ENCODE measurements around the gene C2orf92. TPM values are rescaled to one million over a fixed set of nuclear protein-coding genes. Genes with fewer than 3 reads are reported as not detected.

The C2orf92 gene
- total RNA-seq, 1 experiment from 2014 or later, result 10.2 TPM

GRCh38 chr2:97724501-97724900 is 55.0 kb downstream of the C2orf92 start:
- H3K27me3 Mint-ChIP-seq (ENCODE audit: insufficient read depth, unreplicated experiment), result no peaks in the 10 kb centered on the region
- intact Hi-C loops (cut with micrococcal nuclease; ENCODE audit: unreplicated experiment), result no loop called here
- Histone ChIP-seq H3K36me3 (ENCODE audit: control insufficient read depth, insufficient read depth, low read length) (no peaks in the 10 kb centered on the region), H3K4me3 (ENCODE audit: low read depth, low read length) (no peak overlapping the region), H3K4me1 (peaks cover 8% of the 10 kb centered on the region), H3K27me3 (replicated peaks; ENCODE audit: control insufficient read depth, insufficient read depth, low read length) (no peaks in the 10 kb centered on the region), H3K9me3 (no peaks in the 10 kb centered on the region)
- ChIA-PET CTCF (no interaction called here), POLR2A (no interaction called here)
- no peak overlapping the region for H3K4me3 Mint-ChIP-seq (ENCODE audit: unreplicated experiment)
- H3K36me3 Mint-ChIP-seq (ENCODE audit: insufficient read depth, unreplicated experiment), result no peaks in the 10 kb centered on the region
- TF ChIP-seq CTCF (IDR thresholded peaks at IDR 0.05; ENCODE audit: insufficient read depth in 1 of 2, low read depth in 1 of 2, low read length in 1 of 2, severe bottlenecking in 1 of 2, unreplicated experiment in 1 of 2), result no peak
- peaks cover 10% of the 10 kb centered on the region for H3K4me1 Mint-ChIP-seq (ENCODE audit: low read depth, unreplicated experiment)
- no peak for DNase-seq
- no peak overlapping the region for H3K27ac Mint-ChIP-seq (ENCODE audit: unreplicated experiment)
- no TSS peak for BruUV-seq (replicated peaks)
- H3K9me3 Mint-ChIP-seq (ENCODE audit: unreplicated experiment), result peaks cover 11% of the 10 kb centered on the region

- Histone ChIP-seq H3K9me3 (peaks cover 4% of the 10 kb centered on the region), H3K4me3 (ENCODE audit: low read depth, low read length) (no peak overlapping the region), H3K36me3 (ENCODE audit: control insufficient read depth, insufficient read depth, low read length) (no peaks in the 10 kb centered on the region), H3K27me3 (replicated peaks; ENCODE audit: control insufficient read depth, insufficient read depth, low read length) (no peaks in the 10 kb centered on the region), H3K4me1 (peaks cover 8% of the 10 kb centered on the region)
- Mint-ChIP-seq H3K27ac (ENCODE audit: unreplicated experiment) (no peak overlapping the region), H3K4me1 (ENCODE audit: low read depth, unreplicated experiment) (peaks cover 10% of the 10 kb centered on the region), H3K9me3 (ENCODE audit: unreplicated experiment) (peaks cover 11% of the 10 kb centered on the region), H3K4me3 (ENCODE audit: unreplicated experiment) (no peak overlapping the region), H3K36me3 (ENCODE audit: insufficient read depth, unreplicated experiment) (no peaks in the 10 kb centered on the region), H3K27me3 (ENCODE audit: insufficient read depth, unreplicated experiment) (no peaks in the 10 kb centered on the region)
- CTCF ChIA-PET, result no interaction called here
- no TSS peak for BruUV-seq (replicated peaks)
- no peak for DNase-seq
- intact Hi-C loops (cut with micrococcal nuclease; ENCODE audit: unreplicated experiment), result no loop called here
- POLR2A ChIA-PET, result no interaction called here
- no peak for TF ChIP-seq CTCF (IDR thresholded peaks at IDR 0.05; ENCODE audit: insufficient read depth in 1 of 2, low read depth in 1 of 2, low read length in 1 of 2, severe bottlenecking in 1 of 2, unreplicated experiment in 1 of 2)
Observed at GRCh38 chr2:97724946-97725688, 55.6 kb downstream of the C2orf92 start.

GRCh38 chr2:97726261-97727064 is 57.0 kb downstream of the C2orf92 start:
- no TSS peak for BruUV-seq (replicated peaks)
- Mint-ChIP-seq H3K27me3 (ENCODE audit: insufficient read depth, unreplicated experiment) (no peaks in the 10 kb centered on the region), H3K4me1 (ENCODE audit: low read depth, unreplicated experiment) (peaks cover 10% of the 10 kb centered on the region), H3K27ac (ENCODE audit: unreplicated experiment) (no peak overlapping the region), H3K9me3 (ENCODE audit: unreplicated experiment) (peaks cover 13% of the 10 kb centered on the region), H3K36me3 (ENCODE audit: insufficient read depth, unreplicated experiment) (no peaks in the 10 kb centered on the region), H3K4me3 (ENCODE audit: unreplicated experiment) (no peak overlapping the region)
- Histone ChIP-seq H3K9me3 (peaks cover 10% of the 10 kb centered on the region), H3K4me1 (peaks cover 8% of the 10 kb centered on the region), H3K36me3 (ENCODE audit: control insufficient read depth, insufficient read depth, low read length) (no peaks in the 10 kb centered on the region), H3K27me3 (replicated peaks; ENCODE audit: control insufficient read depth, insufficient read depth, low read length) (no peaks in the 10 kb centered on the region), H3K4me3 (ENCODE audit: low read depth, low read length) (no peak overlapping the region)
- TF ChIP-seq CTCF (IDR thresholded peaks at IDR 0.05; ENCODE audit: insufficient read depth in 1 of 2, low read depth in 1 of 2, low read length in 1 of 2, severe bottlenecking in 1 of 2, unreplicated experiment in 1 of 2), result no peak
- ChIA-PET CTCF (interaction anchor here (0.6 kb wide), 1 partner anchor 22 kb away, joined by 3 read pairs; no protein-coding TSS in a partner anchor), POLR2A (no interaction called here)
- intact Hi-C loops (cut with micrococcal nuclease; ENCODE audit: unreplicated experiment), result no loop called here
- DNase-seq, result no peak

Data from Caco-2 (cell line).